A673 (cell line): ENCODE data around the gene PRKCB.

ENCODE experiments used
- EZH2 ChIP-seq: fragments of 200-600 bp; sonication (generic); IDR thresholded peaks from 2 replicates; pipeline ENCODE4 v1.6.1; 2017; ENCODE audit warnings: borderline replicate concordance, low read depth, mild to moderate bottlenecking, mixed read lengths, antibody characterized with exemption, low read length; ENCODE audit not compliant: poor library complexity, severe bottlenecking
- TF ChIP-seq, protein P1 (sequence below): fragments of 300-800, 200-600 bp; sonication (generic); conservative IDR thresholded peaks from 2 replicates; pipeline ENCODE4 v1.5.1; 2017; ENCODE audit warnings: low read depth, mild to moderate bottlenecking, antibody characterized with exemption, low read length, moderate library complexity, mixed read lengths

DNA sequence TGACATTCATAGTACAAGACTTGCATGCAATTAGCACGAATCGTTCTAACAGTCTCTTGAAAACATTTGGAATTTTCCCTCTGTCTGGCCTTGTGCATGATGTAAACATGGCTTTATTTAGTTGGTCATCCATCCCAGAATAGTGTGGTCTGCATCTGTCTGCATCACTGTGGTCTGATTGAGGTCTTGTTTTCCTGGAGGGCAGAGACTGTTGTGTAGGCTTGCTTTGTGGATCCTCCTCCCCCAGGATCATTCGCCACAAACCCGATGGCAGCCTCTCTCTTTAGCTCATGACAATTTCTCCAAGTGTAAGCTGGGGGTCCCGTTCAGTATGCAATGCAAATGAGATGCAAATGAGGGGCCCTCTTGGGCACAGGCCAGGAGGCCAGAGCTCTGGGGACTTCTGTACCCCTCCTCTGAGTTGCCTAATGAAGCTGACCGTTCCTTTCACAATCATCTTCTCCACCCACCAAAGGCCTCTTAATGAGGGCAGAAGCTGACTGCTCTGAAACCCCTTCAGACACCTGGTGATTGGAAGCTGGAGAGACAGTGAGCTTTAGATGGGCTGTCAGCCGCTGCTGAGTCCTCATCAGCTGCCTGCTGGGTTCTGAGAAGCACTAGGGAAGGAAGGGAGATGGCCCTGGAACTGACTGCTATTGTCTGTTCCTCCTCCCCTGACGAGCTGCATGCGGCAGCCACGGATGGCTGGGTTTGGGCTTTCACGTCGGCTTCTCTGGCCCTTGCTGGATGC, 219.1 kb downstream of the PRKCB start:
- TF ChIP-seq, protein P1, sequence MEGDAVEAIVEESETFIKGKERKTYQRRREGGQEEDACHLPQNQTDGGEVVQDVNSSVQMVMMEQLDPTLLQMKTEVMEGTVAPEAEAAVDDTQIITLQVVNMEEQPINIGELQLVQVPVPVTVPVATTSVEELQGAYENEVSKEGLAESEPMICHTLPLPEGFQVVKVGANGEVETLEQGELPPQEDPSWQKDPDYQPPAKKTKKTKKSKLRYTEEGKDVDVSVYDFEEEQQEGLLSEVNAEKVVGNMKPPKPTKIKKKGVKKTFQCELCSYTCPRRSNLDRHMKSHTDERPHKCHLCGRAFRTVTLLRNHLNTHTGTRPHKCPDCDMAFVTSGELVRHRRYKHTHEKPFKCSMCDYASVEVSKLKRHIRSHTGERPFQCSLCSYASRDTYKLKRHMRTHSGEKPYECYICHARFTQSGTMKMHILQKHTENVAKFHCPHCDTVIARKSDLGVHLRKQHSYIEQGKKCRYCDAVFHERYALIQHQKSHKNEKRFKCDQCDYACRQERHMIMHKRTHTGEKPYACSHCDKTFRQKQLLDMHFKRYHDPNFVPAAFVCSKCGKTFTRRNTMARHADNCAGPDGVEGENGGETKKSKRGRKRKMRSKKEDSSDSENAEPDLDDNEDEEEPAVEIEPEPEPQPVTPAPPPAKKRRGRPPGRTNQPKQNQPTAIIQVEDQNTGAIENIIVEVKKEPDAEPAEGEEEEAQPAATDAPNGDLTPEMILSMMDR, result no peak
- TF ChIP-seq EZH2, result no peak
